B cell (primary cell): ENCODE data around the gene TRDN. TPM values are rescaled to one million over a fixed set of nuclear protein-coding genes. Genes with fewer than 3 reads are reported as not detected.

Experiments
- ATAC-seq: fragments of 200-7000 bp; cut with Tn5 transposase; one replicate; pipeline ENCODE4 v1.10.0; 2021; ENCODE audit warnings: low read depth, mild to moderate bottlenecking, moderate number of reproducible peaks, moderate library complexity
- CTCF ChIA-PET: fragments of 350-600 bp; sonication (Branson Sonifier 250); formaldehyde crosslinking; loops from one replicate; lab custom pipeline; 2021; ENCODE audit warnings: antibody characterized with exemption, inconsistent platforms; lab: Charles Lee
- POLR2A ChIA-PET: fragments of 350-600 bp; sonication (Branson Sonifier 250); formaldehyde crosslinking; loops from one replicate; lab custom pipeline; 2021; ENCODE audit warnings: antibody characterized with exemption; lab: Charles Lee
- DNase-seq: peaks from one replicate; pipeline ENCODE4 v3.0.0; 2013
- H2AFZ ChIP-seq: 2 replicates; pipeline ENCODE4 v1.6.1; 2012; ENCODE audit warnings: mild to moderate bottlenecking, low read depth, low read length; ENCODE audit not compliant: insufficient read depth, poor library complexity, severe bottlenecking
- H3K27ac ChIP-seq, 2 donors: 1 replicate in 1 of 2; 2 replicates in 1 of 2; pipeline ENCODE4 v1.5.1; 2012 to 2013; ENCODE audit warnings: low read length in 2 of 2, mild to moderate bottlenecking in 2 of 2, moderate library complexity in 1 of 2
- H3K27me3 ChIP-seq, 4 experiments: fragments of 200-600 bp in 1 of 4; sonication (generic) in 1 of 4; replicated peaks in 1 of 4; 1 replicate in 2 of 4; 2 replicates in 2 of 4; pipeline versions ENCODE4 v1.6.1 to v1.7.0; 2013 to 2016; ENCODE audit warnings: low read length in 3 of 4, mild to moderate bottlenecking in 2 of 4, mixed read lengths in 1 of 4, moderate library complexity in 1 of 4; ENCODE audit not compliant: insufficient read depth in 4 of 4, control insufficient read depth in 3 of 4; ENCODE audit errors: control extremely low read depth in 1 of 4
- H3K36me3 ChIP-seq, 2 experiments: replicated peaks in 1 of 2; 1 replicate in 1 of 2; 2 replicates in 1 of 2; pipeline versions ENCODE4 v1.6.1 to v1.7.1; 2013; ENCODE audit warnings: low read length in 1 of 2; ENCODE audit not compliant: insufficient read depth in 2 of 2, control insufficient read depth in 1 of 2; ENCODE audit errors: control extremely low read depth in 1 of 2, extremely low read depth in 1 of 2
- H3K4me1 ChIP-seq, 2 donors: fragments of 200-600 bp in 1 of 2; sonication (generic) in 1 of 2; 1 replicate in 1 of 2; 2 replicates in 1 of 2; pipeline versions ENCODE4 v1.5.1 to v1.6.1; 2013 to 2017; ENCODE audit warnings: low read length in 2 of 2; ENCODE audit not compliant: control insufficient read depth in 2 of 2, insufficient read depth in 2 of 2
- H3K4me2 ChIP-seq: replicated peaks from 2 replicates; pipeline ENCODE3; 2012; ENCODE audit warnings: mild to moderate bottlenecking, low read depth, low read length; ENCODE audit not compliant: poor library complexity, severe bottlenecking
- H3K4me3 ChIP-seq, 5 experiments: fragments of 200-600 bp in 1 of 5; sonication (generic) in 1 of 5; 1 replicate in 3 of 5; 2 replicates in 2 of 5; pipeline versions ENCODE4 v1.5.1 to v1.7.0; 2011 to 2016; ENCODE audit warnings: low read length in 4 of 5, mild to moderate bottlenecking in 4 of 5, low read depth in 2 of 5, control low read depth in 1 of 5, moderate library complexity in 1 of 5; ENCODE audit not compliant: insufficient read depth in 1 of 5; ENCODE audit errors: control extremely low read depth in 1 of 5, extremely low read depth in 1 of 5
- H3K79me2 ChIP-seq: fragments of 200-600 bp; sonication (generic); one replicate; pipeline ENCODE4 v1.6.0; 2016; ENCODE audit warnings: low read length; ENCODE audit not compliant: control insufficient read depth, insufficient read depth
- H3K9ac ChIP-seq: fragments of 200-600 bp; sonication (generic); 2 replicates; pipeline ENCODE4 v1.6.1; 2017; ENCODE audit warnings: mild to moderate bottlenecking, low read length, moderate library complexity
- H3K9me3 ChIP-seq, 3 donors: one replicate each; pipeline versions ENCODE4 v1.6.1 to v1.7.1; 2013; ENCODE audit warnings: low read length in 2 of 3; ENCODE audit not compliant: control insufficient read depth in 2 of 3, insufficient read depth in 1 of 3; ENCODE audit errors: control extremely low read depth in 1 of 3
- H4K20me1 ChIP-seq: 2 replicates; pipeline ENCODE4 v1.6.0; 2012; ENCODE audit warnings: mild to moderate bottlenecking, low read length; ENCODE audit not compliant: insufficient read depth, control insufficient read depth, poor library complexity, severe bottlenecking
- H3K27ac Mint-ChIP-seq: one replicate; pipeline ENCODE4 v1.8.0; 2021; ENCODE audit warnings: mixed read lengths
- H3K27me3 Mint-ChIP-seq: one replicate; pipeline ENCODE4 v1.8.0; 2021; ENCODE audit warnings: mixed read lengths
- H3K4me1 Mint-ChIP-seq: one replicate; pipeline ENCODE4 v1.8.0; 2021; ENCODE audit warnings: mixed read lengths
- H3K4me3 Mint-ChIP-seq: one replicate; pipeline ENCODE4 v1.8.0; 2021; ENCODE audit warnings: mixed read lengths
- H3K9me3 Mint-ChIP-seq: one replicate; pipeline ENCODE4 v1.8.0; 2022; ENCODE audit warnings: mixed read lengths; ENCODE audit not compliant: insufficient read depth
- CTCF ChIP-seq: fragments of 200-600 bp; IDR thresholded peaks from one replicate; pipeline ENCODE4 v1.8.0; 2022; ENCODE audit warnings: antibody characterized with exemption, mild to moderate bottlenecking
- EZH2 ChIP-seq: IDR thresholded peaks from 2 replicates; pipeline ENCODE4 v1.6.1; 2012; ENCODE audit warnings: borderline replicate concordance, low read depth, mild to moderate bottlenecking, moderate library complexity, low read length; ENCODE audit not compliant: insufficient read depth, poor library complexity, severe bottlenecking
- WGBS: methylation state at CpG from one replicate; pipeline ENCODE4 v1.1.5; 2013; ENCODE audit warnings: missing lambda C conversion rate; ENCODE audit not compliant: insufficient coverage; 5-methylcytosine and 5-hydroxymethylcytosine counted together
- intact Hi-C: fragments of 100-400 bp; cut with micrococcal nuclease; formaldehyde crosslinking; loops from one replicate; pipeline ENCODE4 v1.10.0; 2022
- polyA plus RNA-seq: library from polyadenylated mRNA; depleted of rRNA; stranded (reverse); fragments of >200 nt; gene quantifications from 2 replicates; pipeline ENCODE4 v1.2.3, GENCODE V29; 2012
- total RNA-seq, 2 donors: library from RNA; stranded (reverse); fragments of 120-200 nt in 1 of 2; gene quantifications; 1 replicate in 1 of 2; 2 replicates in 1 of 2; pipeline versions ENCODE4 v1.2.3 to v1.2.4, GENCODE V29; 2013 to 2022

The TRDN gene
- total and polyA plus RNA-seq, 2 donors (not counting 1 experiment from before 2014, with no cell fraction given): not detected

GRCh38 chr6:123189816-123190215 is 446.9 kb downstream of the TRDN start:
- H3K4me2 ChIP-seq: no peak overlapping the region
- 60% methylated on average over 1 of the region's 1 CpG for WGBS
- peaks cover 3% of the 10 kb centered on the region for H3K9me3 Mint-ChIP-seq
- H3K27me3 Mint-ChIP-seq: no peaks in the 10 kb centered on the region
- ATAC-seq (no peak), DNase-seq (no peak)
- no peaks in the 10 kb centered on the region for H3K27me3 ChIP-seq
- no peak overlapping the region for H3K4me3 Mint-ChIP-seq
- no peaks in the 10 kb centered on the region for H3K9me3 ChIP-seq
- TF ChIP-seq CTCF (no peak), EZH2 (no peak)
- H3K27ac ChIP-seq: no peak overlapping the region
- H3K4me1 Mint-ChIP-seq: no peaks in the 10 kb centered on the region
- H3K4me3 ChIP-seq: no peak overlapping the region
- H3K4me1 ChIP-seq: no peaks in the 10 kb centered on the region
- ChIA-PET POLR2A (no interaction called here), CTCF (interaction anchor here (1.1 kb wide), 1 partner anchor 350 kb away, joined by 3 read pairs; no protein-coding TSS in a partner anchor)
- no peak overlapping the region for H2AFZ ChIP-seq
- intact Hi-C loops: no loop called here
- no peaks in the 10 kb centered on the region for H3K79me2 ChIP-seq
- H3K9ac ChIP-seq: no peak overlapping the region
- no peak overlapping the region for H3K27ac Mint-ChIP-seq
- H4K20me1 ChIP-seq: no peaks in the 10 kb centered on the region
- no peaks in the 10 kb centered on the region for H3K36me3 ChIP-seq

GRCh38 chr6:123182998-123183397 is 453.8 kb downstream of the TRDN start:
- TF ChIP-seq EZH2: no peak
- no peak for TF ChIP-seq CTCF
- no peak overlapping the region for H3K4me3 Mint-ChIP-seq
- DNase-seq (no peak), ATAC-seq (no peak)
- H3K4me1 Mint-ChIP-seq: no peaks in the 10 kb centered on the region
- no peaks in the 10 kb centered on the region for H3K27me3 Mint-ChIP-seq
- Histone ChIP-seq H3K27ac (no peak overlapping the region), H3K27me3 (no peaks in the 10 kb centered on the region), H3K4me3 (no peak overlapping the region), H3K4me1 (no peaks in the 10 kb centered on the region), H2AFZ (no peak overlapping the region), H4K20me1 (no peaks in the 10 kb centered on the region), H3K79me2 (no peaks in the 10 kb centered on the region), H3K9ac (no peak overlapping the region), H3K36me3 (no peaks in the 10 kb centered on the region), H3K9me3 (peaks cover 0 to 12% (median 3%) of the 10 kb centered on the region in 3 donors), H3K4me2 (no peak overlapping the region)
- no peak overlapping the region for H3K27ac Mint-ChIP-seq
- intact Hi-C loops: no loop called here
- H3K9me3 Mint-ChIP-seq: peaks cover 5% of the 10 kb centered on the region
- CTCF ChIA-PET: no interaction called here
- 87% methylated on average over 7 of the region's 7 CpGs for WGBS
- POLR2A ChIA-PET: no interaction called here
